CD8-positive, alpha-beta memory T cell (primary cell): ENCODE measurements around the gene CYP27B1. TPM values are rescaled to one million over a fixed set of nuclear protein-coding genes. Genes with fewer than 3 reads are reported as not detected.
"Not testable (repeated sequence)": the region's sequence is repeated elsewhere in the genome, so short reads cannot be mapped to it uniquely, and the experiment has no call there.

Experiments used
- CTCF ChIA-PET: fragments of 350-600 bp; sonication (Branson Sonifier 250); formaldehyde crosslinking; loops from one replicate; lab custom pipeline; 2021; ENCODE audit warnings: antibody characterized with exemption; lab: Charles Lee
- POLR2A ChIA-PET: fragments of 350-600 bp; sonication (Branson Sonifier 250); formaldehyde crosslinking; loops from one replicate; lab custom pipeline; 2021; ENCODE audit warnings: antibody characterized with exemption; lab: Charles Lee
- DNase-seq, 5 donors: peaks; one replicate each; pipeline versions ENCODE4 v3.0.0 to v3.0.0-alpha.2; 2020 to 2022; ENCODE audit warnings: mixed read lengths in 1 of 5
- H3K27ac ChIP-seq: one replicate; pipeline ENCODE4 v1.7.0; 2013; ENCODE audit warnings: low read depth, mild to moderate bottlenecking, low read length, moderate library complexity
- H3K27me3 ChIP-seq: 2 replicates; pipeline ENCODE4 v1.7.0; 2013; ENCODE audit warnings: low read length, mild to moderate bottlenecking; ENCODE audit not compliant: insufficient read depth, poor library complexity, severe bottlenecking
- H3K36me3 ChIP-seq: 2 replicates; pipeline ENCODE4 v1.7.0; 2013; ENCODE audit warnings: mild to moderate bottlenecking, low read length, moderate library complexity; ENCODE audit not compliant: insufficient read depth
- H3K4me1 ChIP-seq: 2 replicates; pipeline ENCODE4 v1.7.0; 2013; ENCODE audit warnings: mild to moderate bottlenecking, low read length, moderate library complexity; ENCODE audit not compliant: insufficient read depth
- H3K4me3 ChIP-seq: 2 replicates; pipeline ENCODE4 v1.7.0; 2013; ENCODE audit warnings: mild to moderate bottlenecking, low read length
- H3K9me3 ChIP-seq: 2 replicates; pipeline ENCODE4 v1.7.0; 2013; ENCODE audit warnings: mild to moderate bottlenecking, low read length
- H3K27ac Mint-ChIP-seq, 8 donors: one replicate each; pipeline ENCODE4 v1.8.0; 2020 to 2021; ENCODE audit warnings: mixed read lengths in 8 of 8, mild to moderate bottlenecking in 6 of 8, inconsistent platforms in 3 of 8, moderate library complexity in 3 of 8
- H3K27me3 Mint-ChIP-seq, 2 donors: one replicate each; pipeline ENCODE4 v1.8.0; 2020 to 2021; ENCODE audit warnings: mixed read lengths in 2 of 2, mild to moderate bottlenecking in 1 of 2, moderate library complexity in 1 of 2
- H3K36me3 Mint-ChIP-seq, 3 donors: one replicate each; pipeline ENCODE4 v1.8.0; 2020 to 2021; ENCODE audit warnings: mixed read lengths in 3 of 3, inconsistent platforms in 1 of 3, mild to moderate bottlenecking in 1 of 3
- H3K4me1 Mint-ChIP-seq, 3 donors: one replicate each; pipeline ENCODE4 v1.8.0; 2020 to 2021; ENCODE audit warnings: mixed read lengths in 3 of 3, inconsistent platforms in 1 of 3, mild to moderate bottlenecking in 1 of 3
- H3K4me3 Mint-ChIP-seq, 7 donors: one replicate each; pipeline ENCODE4 v1.8.0; 2020 to 2021; ENCODE audit warnings: mixed read lengths in 7 of 7, mild to moderate bottlenecking in 6 of 7, moderate library complexity in 4 of 7, inconsistent platforms in 2 of 7
- H3K9me3 Mint-ChIP-seq, 5 donors: one replicate each; pipeline ENCODE4 v1.8.0; 2020 to 2022; ENCODE audit warnings: mixed read lengths in 5 of 5, mild to moderate bottlenecking in 3 of 5, moderate library complexity in 2 of 5, inconsistent platforms in 1 of 5
- polyA plus RNA-seq: library from polyadenylated mRNA; unstranded; fragments of 300-500 nt; fragmentation: Illumina TruSeq; gene quantifications from one replicate; pipeline ENCODE4 v1.2.3, GENCODE V29; 2021
- total RNA-seq, 2 experiments: library from RNA; stranded (reverse); gene quantifications; one replicate each; pipeline ENCODE4 v1.2.3, GENCODE V29; 2021

The CYP27B1 gene
- total and polyA plus RNA-seq, 3 experiments from 2014 or later, result 0.52 to 7.4 (median 7.2) TPM

DNA sequence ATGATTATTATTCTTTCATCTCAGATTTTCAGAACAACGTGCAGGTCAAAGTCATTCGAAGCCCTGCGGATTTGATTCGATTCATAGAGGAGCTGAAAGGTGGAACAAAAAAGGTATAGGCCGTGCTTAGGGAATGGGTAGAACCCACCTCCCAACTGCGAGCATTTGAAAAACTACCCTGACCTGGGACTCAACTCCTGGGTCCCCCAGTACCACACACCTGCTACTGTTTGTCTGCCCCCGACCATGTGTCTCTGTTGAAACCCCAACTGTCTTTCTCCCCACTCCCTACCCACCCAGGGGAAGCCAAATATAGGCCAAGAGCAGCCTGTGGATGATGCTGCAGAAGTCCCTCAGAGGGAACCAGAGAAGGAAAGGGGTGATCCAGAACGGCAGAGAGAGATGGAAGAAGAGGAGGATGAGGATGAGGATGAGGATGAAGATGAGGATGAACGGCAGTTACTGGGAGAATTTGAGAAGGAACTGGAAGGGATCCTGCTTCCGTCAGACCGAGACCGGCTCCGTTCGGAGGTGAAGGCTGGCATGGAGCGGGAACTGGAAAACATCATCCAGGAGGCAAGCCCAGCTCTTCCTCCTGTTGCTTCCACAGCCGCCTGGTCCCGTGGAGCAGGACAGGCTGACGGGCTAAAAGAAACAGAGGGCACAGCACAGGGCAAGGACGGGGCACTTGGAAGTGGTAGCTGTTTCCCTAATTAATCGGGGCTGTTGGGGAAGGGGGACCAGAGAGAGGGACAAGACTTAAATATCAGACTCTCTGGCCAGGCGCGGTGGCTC is 48.8 kb downstream of the CYP27B1 start:
- Histone ChIP-seq H3K36me3 (peaks cover 52% of the 10 kb centered on the region), H3K9me3 (no peaks in the 10 kb centered on the region), H3K4me3 (no peak overlapping the region), H3K27ac (no peak overlapping the region), H3K4me1 (no peaks in the 10 kb centered on the region), H3K27me3 (no peaks in the 10 kb centered on the region)
- H3K4me3 Mint-ChIP-seq, result no peak overlapping the region
- ChIA-PET CTCF (interaction anchor here (1.4 kb wide), 1 partner anchor 24 kb away, joined by 4 read pairs; the partner anchor contains the start of gene OS9), POLR2A (no interaction called here)
- H3K27me3 Mint-ChIP-seq, result no peaks in the 10 kb centered on the region
- no peak for DNase-seq
- H3K36me3 Mint-ChIP-seq, result peaks cover 4 to 73% (median 17%) of the 10 kb centered on the region in 3 donors
- H3K4me1 Mint-ChIP-seq, result peaks cover 0 to 6% (median 0%) of the 10 kb centered on the region in 3 donors
- H3K27ac Mint-ChIP-seq, result peak overlapping the region in 2 of 8 donors; percentile 83 to 88
- no peaks in the 10 kb centered on the region for H3K9me3 Mint-ChIP-seq

DNA sequence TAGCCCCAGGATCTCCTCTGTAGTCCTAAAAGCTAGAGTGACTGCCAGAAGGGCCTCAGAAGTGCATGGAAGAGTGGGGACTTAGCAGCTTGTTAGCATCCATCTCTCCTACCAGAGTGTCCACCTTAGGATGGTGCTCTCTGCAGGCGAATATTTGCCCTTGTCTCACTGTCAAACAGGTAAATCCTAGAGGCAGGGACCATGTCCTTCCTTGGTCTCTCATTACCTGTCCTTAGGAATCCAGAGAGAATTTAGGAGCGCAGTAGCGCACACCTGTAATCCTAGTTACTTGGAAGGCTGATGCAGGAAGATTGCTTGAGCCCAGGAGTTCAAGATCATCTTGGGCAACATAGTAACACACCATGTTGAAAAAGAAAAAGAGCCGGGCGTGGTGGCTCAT is 49.7 kb downstream of the CYP27B1 start:
- Mint-ChIP-seq H3K27me3 (no peaks in the 10 kb centered on the region), H3K36me3 (peaks cover 8 to 81% (median 17%) of the 10 kb centered on the region in 3 donors), H3K4me3 (no peak overlapping the region), H3K9me3 (no peaks in the 10 kb centered on the region), H3K4me1 (peaks cover 0 to 3% (median 0%) of the 10 kb centered on the region in 3 donors), H3K27ac (peak overlapping the region in 1 of 8 donors; percentile 42)
- no peak overlapping the region for H3K4me3 ChIP-seq
- H3K4me1 ChIP-seq, result no peaks in the 10 kb centered on the region
- no peaks in the 10 kb centered on the region for H3K9me3 ChIP-seq
- no peak overlapping the region for H3K27ac ChIP-seq
- H3K36me3 ChIP-seq, result peaks cover 52% of the 10 kb centered on the region
- ChIA-PET POLR2A (no interaction called here), CTCF (interaction anchor here (1.0 kb wide), 1 partner anchor 25 kb away, joined by 3 read pairs; no protein-coding TSS in a partner anchor)
- H3K27me3 ChIP-seq, result no peaks in the 10 kb centered on the region
- DNase-seq, result no peak

GRCh38 chr12:57716305-57716704 is 50.6 kb downstream of the CYP27B1 start:
- peaks cover 52% of the 10 kb centered on the region for H3K36me3 ChIP-seq
- no peaks in the 10 kb centered on the region for H3K27me3 Mint-ChIP-seq
- no peak for DNase-seq
- H3K4me1 Mint-ChIP-seq, result peaks cover 0 to 2% (median 0%) of the 10 kb centered on the region in 3 donors
- H3K27ac ChIP-seq, result no peak overlapping the region
- ChIA-PET POLR2A (no interaction called here), CTCF (no interaction called here)
- no peaks in the 10 kb centered on the region for H3K9me3 Mint-ChIP-seq
- H3K4me1 ChIP-seq, result no peaks in the 10 kb centered on the region
- no peaks in the 10 kb centered on the region for H3K27me3 ChIP-seq
- no peak overlapping the region for H3K4me3 Mint-ChIP-seq
- peaks cover 8 to 82% (median 19%) of the 10 kb centered on the region in 3 donors for H3K36me3 Mint-ChIP-seq
- H3K27ac Mint-ChIP-seq, result peak overlapping the region in 3 of 8 donors; percentile 57 to 84 (median 83)
- no peaks in the 10 kb centered on the region for H3K9me3 ChIP-seq
- no peak overlapping the region for H3K4me3 ChIP-seq

- peak overlapping the region in 1 of 8 donors; percentile 72 for H3K27ac Mint-ChIP-seq
- no peaks in the 10 kb centered on the region for H3K9me3 Mint-ChIP-seq
- peaks cover 52% of the 10 kb centered on the region for H3K36me3 ChIP-seq
- no peak overlapping the region for H3K27ac ChIP-seq
- no peak overlapping the region for H3K4me3 ChIP-seq
- H3K9me3 ChIP-seq, result no peaks in the 10 kb centered on the region
- peak overlapping the region in 1 of 7 donors; percentile 40 for H3K4me3 Mint-ChIP-seq
- ChIA-PET CTCF (no interaction called here), POLR2A (no interaction called here)
- no peaks in the 10 kb centered on the region for H3K4me1 ChIP-seq
- peaks cover 8 to 78% (median 19%) of the 10 kb centered on the region in 3 donors for H3K36me3 Mint-ChIP-seq
- peaks cover 0 to 2% (median 0%) of the 10 kb centered on the region in 3 donors for H3K4me1 Mint-ChIP-seq
- peaks cover 0 to 1% of the 10 kb centered on the region in 2 donors for H3K27me3 Mint-ChIP-seq
- no peaks in the 10 kb centered on the region for H3K27me3 ChIP-seq
- no peak for DNase-seq
Observed at GRCh38 chr12:57715786-57716185, 51.1 kb downstream of the CYP27B1 start.

DNA sequence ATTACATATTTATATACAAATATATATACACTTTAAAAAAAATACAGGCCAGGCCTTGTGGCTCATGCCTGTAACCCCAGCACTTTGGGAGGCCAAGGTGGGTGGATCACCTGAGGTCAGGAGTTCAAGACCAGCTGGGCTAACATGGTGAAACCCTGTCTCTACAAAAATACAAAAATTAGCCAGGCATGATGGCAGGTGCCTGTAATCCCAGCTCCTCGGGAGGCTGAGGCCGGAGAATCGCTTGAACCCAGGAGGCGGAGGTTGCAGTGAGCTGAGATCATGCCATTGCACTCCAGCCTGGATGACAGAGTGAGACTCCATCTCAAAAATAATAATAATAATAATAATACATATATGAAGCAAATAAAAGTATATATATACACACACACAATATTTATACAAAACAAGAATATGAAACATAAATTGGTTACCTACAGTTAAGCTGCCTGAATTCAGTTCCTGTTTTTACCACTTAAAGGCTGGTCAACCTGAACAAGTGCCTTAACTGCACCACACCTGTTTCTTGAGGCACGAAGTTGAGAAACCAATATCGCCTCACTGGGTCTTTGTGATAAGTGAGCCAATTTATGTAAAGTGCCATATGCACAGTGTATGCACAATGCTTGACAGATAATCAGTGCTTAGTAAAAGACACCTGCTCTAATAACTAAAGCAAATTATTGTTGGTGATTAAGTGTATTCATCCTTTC is 51.7 kb downstream of the CYP27B1 start:
- H3K9me3 ChIP-seq, H3K4me3 Mint-ChIP-seq, H3K4me3 ChIP-seq, H3K4me1 ChIP-seq, H3K4me1 Mint-ChIP-seq, H3K27me3 ChIP-seq, H3K27ac ChIP-seq, DNase-seq, POLR2A ChIA-PET, CTCF ChIA-PET, H3K27me3 Mint-ChIP-seq, H3K9me3 Mint-ChIP-seq: not testable (repeated sequence)
- Mint-ChIP-seq H3K36me3 (peaks cover 8 to 75% (median 19%) of the 10 kb centered on the region in 3 donors), H3K27ac (peak overlapping the region in 1 of 8 donors; percentile 65)
- H3K36me3 ChIP-seq, result peaks cover 48% of the 10 kb centered on the region

- peaks cover 0 to 1% of the 10 kb centered on the region in 2 donors for H3K27me3 Mint-ChIP-seq
- H3K4me1 Mint-ChIP-seq, result peaks cover 0 to 7% (median 6%) of the 10 kb centered on the region in 3 donors
- POLR2A ChIA-PET, result interaction anchor here (0.6 kb wide), 1 partner anchor 180 kb away, joined by 5 read pairs; no protein-coding TSS in a partner anchor
- no peak overlapping the region for H3K4me3 Mint-ChIP-seq
- Histone ChIP-seq H3K4me1 (no peaks in the 10 kb centered on the region), H3K27me3 (no peaks in the 10 kb centered on the region), H3K36me3 (peaks cover 29% of the 10 kb centered on the region), H3K27ac (no peak overlapping the region), H3K4me3 (no peak overlapping the region), H3K9me3 (no peaks in the 10 kb centered on the region)
- CTCF ChIA-PET, result no interaction called here
- H3K36me3 Mint-ChIP-seq, result peaks cover 8 to 66% (median 16%) of the 10 kb centered on the region in 3 donors
- no peak for DNase-seq
- H3K9me3 Mint-ChIP-seq, result no peaks in the 10 kb centered on the region
- no peak overlapping the region for H3K27ac Mint-ChIP-seq
Observed at GRCh38 chr12:57713209-57713608, 53.7 kb downstream of the CYP27B1 start.

DNA sequence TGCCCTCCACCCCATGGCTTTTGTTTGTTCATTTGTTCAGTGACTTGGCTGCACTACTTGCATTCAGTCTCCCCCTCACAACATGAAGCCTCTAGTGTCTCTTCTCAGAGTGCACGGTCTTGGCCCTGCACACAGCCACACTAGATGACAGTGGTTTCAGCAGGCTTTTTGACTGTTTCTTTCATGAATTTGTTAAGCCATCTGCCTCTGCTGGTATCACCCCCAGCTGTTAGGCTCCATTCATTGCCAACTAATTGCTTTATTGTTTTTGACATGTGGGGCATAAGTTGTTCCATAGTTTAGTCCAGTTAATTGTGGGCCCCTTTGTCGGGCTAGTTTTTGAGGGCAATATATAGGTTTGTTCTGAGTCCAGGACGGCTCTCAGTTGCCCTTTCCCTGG is 54.2 kb downstream of the CYP27B1 start:
- Mint-ChIP-seq H3K27me3 (peaks cover 0 to 1% of the 10 kb centered on the region in 2 donors), H3K4me1 (peaks cover 0 to 7% (median 6%) of the 10 kb centered on the region in 3 donors), H3K4me3 (no peak overlapping the region), H3K9me3 (no peaks in the 10 kb centered on the region), H3K27ac (no peak overlapping the region), H3K36me3 (peaks cover 8 to 64% (median 11%) of the 10 kb centered on the region in 3 donors)
- POLR2A ChIA-PET, result no interaction called here
- no peaks in the 10 kb centered on the region for H3K4me1 ChIP-seq
- H3K36me3 ChIP-seq, result peaks cover 24% of the 10 kb centered on the region
- no peaks in the 10 kb centered on the region for H3K27me3 ChIP-seq
- H3K9me3 ChIP-seq, result no peaks in the 10 kb centered on the region
- no peak overlapping the region for H3K4me3 ChIP-seq
- CTCF ChIA-PET, result no interaction called here
- no peak for DNase-seq
- H3K27ac ChIP-seq, result no peak overlapping the region
